Ovary (tissue), 3 donors: ENCODE results near the gene SEMA4D.

Experiments
- EP300 ChIP-seq: sonication (generic); formaldehyde crosslinking; IDR thresholded peaks from one replicate; pipeline ENCODE4 v1.6.1; 2017; ENCODE audit warnings: antibody characterized with exemption
- POLR2A ChIP-seq: fragments of 450-650 bp; IDR thresholded peaks from one replicate; pipeline ENCODE4 v1.6.1; 2017; ENCODE audit warnings: antibody characterized with exemption, mild to moderate bottlenecking, moderate library complexity
- TF ChIP-seq, protein P1 (sequence below), 3 donors: fragments of 450-650 bp in 2 of 3; fragments of 200-600 bp in 1 of 3; IDR thresholded peaks; one replicate each; pipeline versions ENCODE4 v1.5.1 to v1.8.0; 2016 to 2022; ENCODE audit warnings: antibody characterized with exemption in 3 of 3, mild to moderate bottlenecking in 1 of 3
- donor health status: DM: no; HTN: no; CAD: no.

DNA sequence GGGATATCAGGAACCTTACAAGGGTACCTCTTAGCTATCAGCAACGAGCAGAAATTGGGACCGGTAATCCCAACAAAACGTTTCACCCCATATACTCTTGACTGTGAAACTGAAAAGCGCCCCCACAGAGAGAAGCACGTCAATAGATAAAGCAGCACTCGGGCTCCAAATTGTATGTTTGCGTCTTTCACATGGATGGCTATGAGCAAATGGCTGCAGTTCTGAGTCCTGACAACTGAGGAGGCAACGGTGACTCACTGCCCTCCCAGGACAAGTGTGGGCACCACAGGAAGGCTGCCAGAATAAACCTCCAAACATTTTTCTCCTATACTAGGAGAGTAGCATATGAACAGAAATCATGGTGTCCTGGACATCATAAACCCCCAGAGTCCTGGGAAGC lies 36.6 kb downstream of the SEMA4D start:
- TF ChIP-seq, protein P1, sequence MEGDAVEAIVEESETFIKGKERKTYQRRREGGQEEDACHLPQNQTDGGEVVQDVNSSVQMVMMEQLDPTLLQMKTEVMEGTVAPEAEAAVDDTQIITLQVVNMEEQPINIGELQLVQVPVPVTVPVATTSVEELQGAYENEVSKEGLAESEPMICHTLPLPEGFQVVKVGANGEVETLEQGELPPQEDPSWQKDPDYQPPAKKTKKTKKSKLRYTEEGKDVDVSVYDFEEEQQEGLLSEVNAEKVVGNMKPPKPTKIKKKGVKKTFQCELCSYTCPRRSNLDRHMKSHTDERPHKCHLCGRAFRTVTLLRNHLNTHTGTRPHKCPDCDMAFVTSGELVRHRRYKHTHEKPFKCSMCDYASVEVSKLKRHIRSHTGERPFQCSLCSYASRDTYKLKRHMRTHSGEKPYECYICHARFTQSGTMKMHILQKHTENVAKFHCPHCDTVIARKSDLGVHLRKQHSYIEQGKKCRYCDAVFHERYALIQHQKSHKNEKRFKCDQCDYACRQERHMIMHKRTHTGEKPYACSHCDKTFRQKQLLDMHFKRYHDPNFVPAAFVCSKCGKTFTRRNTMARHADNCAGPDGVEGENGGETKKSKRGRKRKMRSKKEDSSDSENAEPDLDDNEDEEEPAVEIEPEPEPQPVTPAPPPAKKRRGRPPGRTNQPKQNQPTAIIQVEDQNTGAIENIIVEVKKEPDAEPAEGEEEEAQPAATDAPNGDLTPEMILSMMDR (IDR thresholded peaks at IDR 0.05): no peak
- TF ChIP-seq POLR2A (no peak), EP300 (no peak)
